IMR-90 (cell line): ENCODE results near the gene URM1. TPM values are rescaled to one million over a fixed set of nuclear protein-coding genes. Genes with fewer than 3 reads are reported as not detected.

Experiments used
- ATAC-seq: fragments of 200-7000 bp; cut with Tn5 transposase; 2 replicates; pipeline ENCODE4 v1.9.1; 2020; ENCODE audit warnings: low read depth, mild to moderate bottlenecking, moderate library complexity
- BruUV-seq: library from RNA; stranded (reverse); fragments of 400-500 nt; replicated peaks from 2 replicates; lab custom pipeline; 2021; lab: Mats Ljungman, UMichigan
- CTCF ChIA-PET: fragments of 300-600 bp; formaldehyde crosslinking; extraction: SDS; loops from one replicate; lab custom pipeline; 2021; ENCODE audit warnings: antibody characterized with exemption; lab: Yijun Ruan, JAX
- POLR2A ChIA-PET: fragments of 300-600 bp; sonication (Branson Sonifier 250); formaldehyde crosslinking; loops from one replicate; lab custom pipeline; 2022; ENCODE audit warnings: antibody characterized with exemption; ENCODE audit not compliant: unreplicated experiment; lab: Charles Lee
- DNase-seq: peaks from one replicate; pipeline ENCODE4 v3.0.0; 2013
- H2AFZ ChIP-seq: replicated peaks from 2 replicates; pipeline ENCODE3; 2013; ENCODE audit warnings: low read length, mild to moderate bottlenecking; ENCODE audit not compliant: poor library complexity
- H2AK5ac ChIP-seq: 2 replicates; pipeline ENCODE4 v1.6.1; 2013; ENCODE audit warnings: low read depth, low read length, inconsistent platforms
- H2AK9ac ChIP-seq: replicated peaks from 2 replicates; pipeline ENCODE3; 2013; ENCODE audit warnings: mild to moderate bottlenecking, low read depth, low read length, moderate library complexity; ENCODE audit not compliant: poor library complexity
- H2BK120ac ChIP-seq: 2 replicates; pipeline ENCODE4 v1.6.1; 2013; ENCODE audit warnings: low read depth, low read length, inconsistent platforms
- H2BK15ac ChIP-seq: 3 replicates; pipeline ENCODE4 v1.6.1; 2013; ENCODE audit warnings: low read depth, low read length, inconsistent platforms
- H2BK20ac ChIP-seq: 2 replicates; pipeline ENCODE4 v1.6.1; 2013; ENCODE audit warnings: low read depth, mild to moderate bottlenecking, inconsistent platforms, low read length, moderate library complexity
- H2BK5ac ChIP-seq: 2 replicates; pipeline ENCODE4 v1.6.1; 2013; ENCODE audit warnings: mild to moderate bottlenecking, low read depth, low read length, inconsistent platforms; ENCODE audit not compliant: poor library complexity, severe bottlenecking
- H3K14ac ChIP-seq: replicated peaks from 2 replicates; pipeline ENCODE4 v1.6.1; 2013; ENCODE audit warnings: low read depth, low read length, inconsistent platforms
- H3K18ac ChIP-seq: 2 replicates; pipeline ENCODE4 v1.6.1; 2013; ENCODE audit warnings: low read depth, low read length, control low read depth
- H3K23ac ChIP-seq: 2 replicates; pipeline ENCODE4 v1.6.1; 2013; ENCODE audit warnings: low read depth, low read length, inconsistent platforms
- H3K27ac ChIP-seq: 2 replicates; pipeline ENCODE4 v1.5.1; 2013; ENCODE audit warnings: mild to moderate bottlenecking, control low read depth, low read length; ENCODE audit not compliant: insufficient read depth
- H3K27me3 ChIP-seq: 2 replicates; pipeline ENCODE4 v1.6.1; 2013; ENCODE audit warnings: low read length; ENCODE audit not compliant: control insufficient read depth, insufficient read depth
- H3K36me3 ChIP-seq: 2 replicates; pipeline ENCODE4 v1.6.1; 2013; ENCODE audit warnings: low read length, mixed read lengths; ENCODE audit not compliant: control insufficient read depth, insufficient read depth
- H3K4ac ChIP-seq: 2 replicates; pipeline ENCODE4 v1.6.1; 2013; ENCODE audit warnings: low read depth, low read length, inconsistent platforms
- H3K4me1 ChIP-seq: 2 replicates; pipeline ENCODE4 v1.6.1; 2013; ENCODE audit warnings: low read length, mixed read lengths; ENCODE audit not compliant: control insufficient read depth, insufficient read depth
- H3K4me2 ChIP-seq: 2 replicates; pipeline ENCODE4 v1.6.1; 2013; ENCODE audit warnings: low read depth, mild to moderate bottlenecking, control low read depth, low read length, moderate library complexity
- H3K4me3 ChIP-seq: 2 replicates; pipeline ENCODE4 v1.5.1; 2013; ENCODE audit warnings: low read depth, mild to moderate bottlenecking, control low read depth, low read length, moderate library complexity; ENCODE audit not compliant: insufficient read depth
- H3K56ac ChIP-seq: 2 replicates; pipeline ENCODE4 v1.6.1; 2013; ENCODE audit warnings: low read length, inconsistent platforms; ENCODE audit not compliant: insufficient read depth; ENCODE audit errors: extremely low read depth
- H3K79me1 ChIP-seq, 2 experiments: 2 replicates each; pipeline ENCODE4 v1.6.1; 2013; ENCODE audit warnings: low read length in 2 of 2, inconsistent platforms in 1 of 2, low read depth in 1 of 2
- H3K9ac ChIP-seq: 2 replicates; pipeline ENCODE4 v1.6.1; 2013; ENCODE audit warnings: low read depth, low read length, control low read depth
- H3K9me1 ChIP-seq: 2 replicates; pipeline ENCODE4 v1.6.1; 2013; ENCODE audit warnings: low read length, inconsistent platforms; ENCODE audit not compliant: insufficient read depth
- H3K9me3 ChIP-seq: 2 replicates; pipeline ENCODE4 v1.6.1; 2013; ENCODE audit warnings: low read length; ENCODE audit not compliant: control insufficient read depth, insufficient read depth
- H4K20me1 ChIP-seq: 2 replicates; pipeline ENCODE4 v1.6.1; 2013; ENCODE audit warnings: low read length, inconsistent platforms; ENCODE audit not compliant: insufficient read depth
- H4K5ac ChIP-seq: 2 replicates; pipeline ENCODE4 v1.6.1; 2013; ENCODE audit warnings: mild to moderate bottlenecking, low read depth, low read length, control low read depth
- H4K8ac ChIP-seq, 2 experiments: 2 replicates each; pipeline ENCODE4 v1.6.1; 2013; ENCODE audit warnings: low read depth in 2 of 2, low read length in 2 of 2, control low read depth in 1 of 2, inconsistent platforms in 1 of 2
- H4K91ac ChIP-seq: 2 replicates; pipeline ENCODE4 v1.6.1; 2013; ENCODE audit warnings: low read depth, low read length, inconsistent platforms; ENCODE audit not compliant: insufficient read depth
- BHLHE40 ChIP-seq: fragments of 150-350 bp; IDR thresholded peaks from 2 replicates; pipeline ENCODE4 v1.6.1; 2016; ENCODE audit warnings: mild to moderate bottlenecking, low read depth, low read length
- CHD1 ChIP-seq: IDR thresholded peaks from 2 replicates; pipeline ENCODE4 v1.6.1; 2012; ENCODE audit warnings: low read depth, low read length, improper control_type of control experiment
- FOS ChIP-seq: fragments of 150-350 bp; IDR thresholded peaks from 2 replicates; pipeline ENCODE4 v1.6.1; 2016; ENCODE audit warnings: low read depth, low read length
- MAFK ChIP-seq: IDR thresholded peaks from 2 replicates; pipeline ENCODE4 v1.6.1; 2012; ENCODE audit warnings: low read depth, low read length, improper control_type of control experiment
- MAZ ChIP-seq: IDR thresholded peaks from 2 replicates; pipeline ENCODE4 v1.6.1; 2012; ENCODE audit warnings: low read depth, mild to moderate bottlenecking, low read length, improper control_type of control experiment, moderate library complexity, borderline replicate concordance
- MXI1 ChIP-seq: IDR thresholded peaks from 2 replicates; pipeline ENCODE4 v1.6.1; 2012; ENCODE audit warnings: low read depth, mild to moderate bottlenecking, low read length, moderate library complexity, borderline replicate concordance
- NFE2L2 ChIP-seq: fragments of 150-350 bp; IDR thresholded peaks from 2 replicates; pipeline ENCODE4 v1.6.1; 2016; ENCODE audit warnings: low read depth, mild to moderate bottlenecking, low read length
- POLR2A ChIP-seq: IDR thresholded peaks from 2 replicates; pipeline ENCODE4 v1.6.1; 2012; ENCODE audit warnings: mild to moderate bottlenecking, low read depth, low read length
- RAD21 ChIP-seq: IDR thresholded peaks from 2 replicates; pipeline ENCODE4 v1.6.1; 2012; ENCODE audit warnings: low read length, improper control_type of control experiment
- RFX5 ChIP-seq: IDR thresholded peaks from 2 replicates; pipeline ENCODE4 v1.8.0; 2012; ENCODE audit warnings: low read depth, mild to moderate bottlenecking, low read length, moderate library complexity
- SMC3 ChIP-seq: fragments of 150-350 bp; IDR thresholded peaks from 2 replicates; pipeline ENCODE4 v1.6.1; 2016; ENCODE audit warnings: low read depth, mild to moderate bottlenecking, antibody characterized with exemption, low read length, moderate library complexity
- WGBS, 2 experiments: methylation state at CpG; one replicate each; pipeline versions ENCODE4 v1.1.5 to v1.1.7; 2013; ENCODE audit warnings: missing lambda C conversion rate in 2 of 2; ENCODE audit not compliant: insufficient read length in 1 of 2; ENCODE audit errors: extremely low coverage in 2 of 2; 5-methylcytosine and 5-hydroxymethylcytosine counted together
- dilution Hi-C: fragments of 300-500 bp; cut with HindIII; formaldehyde crosslinking; loops from one replicate; pipeline ENCODE4 v1.14.3; 2018; ENCODE audit warnings: low sequenced_read_pairs; ENCODE audit not compliant: unreplicated experiment
- in situ Hi-C: fragments of 300-500 bp; cut with MboI; formaldehyde crosslinking; loops from 3 replicates; pipeline ENCODE4 v1.14.3; 2019; ENCODE audit warnings: low sequenced_read_pairs, inconsistent platforms, mixed read lengths
- intact Hi-C: fragments of 100-400 bp; cut with micrococcal nuclease; formaldehyde crosslinking; loops from 2 replicates; pipeline ENCODE4 v1.10.0; 2022
- polyA plus RNA-seq, 3 experiments: library from polyadenylated mRNA; depleted of rRNA; stranded (reverse); fragments of >200 nt; gene quantifications; 2 replicates each; pipeline ENCODE4 v1.2.3, GENCODE V29; 2012; ENCODE audit warnings: low replicate concordance in 1 of 3
- total RNA-seq: library from RNA; depleted of rRNA; stranded (reverse); fragments of >200 nt; gene quantifications from 2 replicates; pipeline ENCODE4 v1.2.3, GENCODE V29; 2012
- TF ChIP-seq, protein P1 (sequence below): fragments of 150-350 bp; IDR thresholded peaks from 2 replicates; pipeline ENCODE4 v1.6.1; 2016; ENCODE audit warnings: low read depth, mild to moderate bottlenecking, low read length, moderate library complexity, borderline replicate concordance
- TF ChIP-seq, protein P2 (sequence below): conservative IDR thresholded peaks from 2 replicates; pipeline ENCODE4 v1.5.1; 2012; ENCODE audit warnings: mild to moderate bottlenecking, low read depth, low read length, improper control_type of control experiment
- TF ChIP-seq, protein P3 (sequence below): fragments of 150-350 bp; IDR thresholded peaks from 2 replicates; pipeline ENCODE4 v1.6.1; 2017; ENCODE audit warnings: mild to moderate bottlenecking, antibody characterized with exemption, low read length, low read depth

URM1 gene
- total and polyA plus RNA-seq, 2 of the 4 experiments (the other 2 are of a cell fraction), result 33.2 to 66.9 TPM

DNA sequence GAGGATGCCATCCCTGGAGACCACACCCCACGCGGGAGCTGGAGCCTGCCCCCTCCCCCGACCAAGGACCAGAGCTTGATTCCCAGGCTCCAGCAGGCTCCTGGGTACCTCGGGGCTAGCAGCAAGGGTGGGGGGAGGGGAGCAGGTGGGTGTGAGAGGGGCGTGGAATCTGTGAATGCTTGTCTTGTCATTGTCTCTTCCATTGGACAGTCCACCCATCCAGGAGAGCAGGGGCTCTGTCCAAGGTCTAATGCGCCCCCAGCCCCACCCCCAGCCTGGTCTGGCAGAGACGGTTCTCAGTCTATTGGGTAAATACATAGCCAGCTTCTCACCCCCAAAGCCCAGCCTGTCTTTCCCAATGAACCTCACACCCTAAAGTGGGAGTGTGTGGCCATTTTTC lies 22.8 kb downstream of the URM1 start:
- no peak for ATAC-seq
- H3K18ac ChIP-seq, result no peak overlapping the region
- no peak overlapping the region for H3K9ac ChIP-seq
- no peaks in the 10 kb centered on the region for H3K79me1 ChIP-seq
- POLR2A ChIA-PET, result interaction anchor here (0.6 kb wide), 1 partner anchor 200 kb away, joined by 7 read pairs; no protein-coding TSS in a partner anchor
- intact Hi-C loops, result no loop called here
- H4K8ac ChIP-seq, result no peak overlapping the region
- no peak overlapping the region for H4K5ac ChIP-seq
- H3K56ac ChIP-seq, result no peak overlapping the region
- no peak for DNase-seq
- H3K27ac ChIP-seq, result no peak overlapping the region
- 0 out of 2 replicates have a peak overlapping the region, but pooled peaks have one; percentile 0 for H3K23ac ChIP-seq
- no peak overlapping the region for H2BK5ac ChIP-seq
- no peak overlapping the region for H3K4me2 ChIP-seq
- H4K20me1 ChIP-seq, result no peaks in the 10 kb centered on the region; the same call in none of the 2 replicates
- TF ChIP-seq RAD21 (no peak), BHLHE40 (no peak), MAFK (no peak), FOS (no peak), MAZ (no peak), POLR2A (no peak), SMC3 (no peak), CHD1 (no peak), NFE2L2 (no peak), MXI1 (no peak), RFX5 (no peak)
- TF ChIP-seq, protein P1, sequence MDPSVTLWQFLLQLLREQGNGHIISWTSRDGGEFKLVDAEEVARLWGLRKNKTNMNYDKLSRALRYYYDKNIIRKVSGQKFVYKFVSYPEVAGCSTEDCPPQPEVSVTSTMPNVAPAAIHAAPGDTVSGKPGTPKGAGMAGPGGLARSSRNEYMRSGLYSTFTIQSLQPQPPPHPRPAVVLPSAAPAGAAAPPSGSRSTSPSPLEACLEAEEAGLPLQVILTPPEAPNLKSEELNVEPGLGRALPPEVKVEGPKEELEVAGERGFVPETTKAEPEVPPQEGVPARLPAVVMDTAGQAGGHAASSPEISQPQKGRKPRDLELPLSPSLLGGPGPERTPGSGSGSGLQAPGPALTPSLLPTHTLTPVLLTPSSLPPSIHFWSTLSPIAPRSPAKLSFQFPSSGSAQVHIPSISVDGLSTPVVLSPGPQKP, result no peak
- TF ChIP-seq, protein P2, sequence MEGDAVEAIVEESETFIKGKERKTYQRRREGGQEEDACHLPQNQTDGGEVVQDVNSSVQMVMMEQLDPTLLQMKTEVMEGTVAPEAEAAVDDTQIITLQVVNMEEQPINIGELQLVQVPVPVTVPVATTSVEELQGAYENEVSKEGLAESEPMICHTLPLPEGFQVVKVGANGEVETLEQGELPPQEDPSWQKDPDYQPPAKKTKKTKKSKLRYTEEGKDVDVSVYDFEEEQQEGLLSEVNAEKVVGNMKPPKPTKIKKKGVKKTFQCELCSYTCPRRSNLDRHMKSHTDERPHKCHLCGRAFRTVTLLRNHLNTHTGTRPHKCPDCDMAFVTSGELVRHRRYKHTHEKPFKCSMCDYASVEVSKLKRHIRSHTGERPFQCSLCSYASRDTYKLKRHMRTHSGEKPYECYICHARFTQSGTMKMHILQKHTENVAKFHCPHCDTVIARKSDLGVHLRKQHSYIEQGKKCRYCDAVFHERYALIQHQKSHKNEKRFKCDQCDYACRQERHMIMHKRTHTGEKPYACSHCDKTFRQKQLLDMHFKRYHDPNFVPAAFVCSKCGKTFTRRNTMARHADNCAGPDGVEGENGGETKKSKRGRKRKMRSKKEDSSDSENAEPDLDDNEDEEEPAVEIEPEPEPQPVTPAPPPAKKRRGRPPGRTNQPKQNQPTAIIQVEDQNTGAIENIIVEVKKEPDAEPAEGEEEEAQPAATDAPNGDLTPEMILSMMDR, result no peak
- TF ChIP-seq, protein P3, sequence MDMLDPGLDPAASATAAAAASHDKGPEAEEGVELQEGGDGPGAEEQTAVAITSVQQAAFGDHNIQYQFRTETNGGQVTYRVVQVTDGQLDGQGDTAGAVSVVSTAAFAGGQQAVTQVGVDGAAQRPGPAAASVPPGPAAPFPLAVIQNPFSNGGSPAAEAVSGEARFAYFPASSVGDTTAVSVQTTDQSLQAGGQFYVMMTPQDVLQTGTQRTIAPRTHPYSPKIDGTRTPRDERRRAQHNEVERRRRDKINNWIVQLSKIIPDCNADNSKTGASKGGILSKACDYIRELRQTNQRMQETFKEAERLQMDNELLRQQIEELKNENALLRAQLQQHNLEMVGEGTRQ, result no peak
- H2AFZ ChIP-seq, result no peak overlapping the region
- in situ Hi-C loops, result no loop called here
- no peaks in the 10 kb centered on the region for H3K9me3 ChIP-seq
- no peak overlapping the region for H3K4me3 ChIP-seq
- no peak overlapping the region for H2BK15ac ChIP-seq
- H2BK120ac ChIP-seq, result no peak overlapping the region
- no peaks in the 10 kb centered on the region for H3K9me1 ChIP-seq
- no peak overlapping the region for H2AK5ac ChIP-seq
- H3K36me3 ChIP-seq, result peaks cover 12% of the 10 kb centered on the region
- H3K4me1 ChIP-seq, result no peaks in the 10 kb centered on the region
- CTCF ChIA-PET, result no interaction called here
- no peak overlapping the region for H4K91ac ChIP-seq
- no peak overlapping the region for H2BK20ac ChIP-seq
- WGBS, 2 experiments, result 0% methylated on average over 1 of the region's 7 CpGs; no CpG with 5 or more reads in 1 of the 2 experiments
- H3K14ac ChIP-seq, result no peak overlapping the region
- BruUV-seq, result no TSS peak
- H2AK9ac ChIP-seq, result peak overlapping the region; percentile 28
- H3K4ac ChIP-seq, result no peak overlapping the region
- peaks cover 16% of the 10 kb centered on the region for H3K27me3 ChIP-seq
- dilution Hi-C loops, result no loop called here
